SU-DHL-6 (cell line): Measurements from ENCODE around the gene DNAJC8.

Experiments
- EZH2phosphoT487 ChIP-seq: fragments of 200-600 bp; sonication (generic), shearing (Covaris generic); conservative IDR thresholded peaks from 2 replicates; pipeline ENCODE4 v1.6.1; 2018; ENCODE audit warnings: mild to moderate bottlenecking, antibody characterized with exemption, low read length, moderate library complexity, mixed read lengths
- TF ChIP-seq, protein P1 (sequence below): fragments of 200-600 bp; sonication (generic); IDR thresholded peaks from one replicate; pipeline ENCODE4 v1.5.1; 2017; ENCODE audit warnings: antibody characterized with exemption, mild to moderate bottlenecking, low read length, moderate library complexity; ENCODE audit not compliant: insufficient read depth, poor library complexity, severe bottlenecking

DNA sequence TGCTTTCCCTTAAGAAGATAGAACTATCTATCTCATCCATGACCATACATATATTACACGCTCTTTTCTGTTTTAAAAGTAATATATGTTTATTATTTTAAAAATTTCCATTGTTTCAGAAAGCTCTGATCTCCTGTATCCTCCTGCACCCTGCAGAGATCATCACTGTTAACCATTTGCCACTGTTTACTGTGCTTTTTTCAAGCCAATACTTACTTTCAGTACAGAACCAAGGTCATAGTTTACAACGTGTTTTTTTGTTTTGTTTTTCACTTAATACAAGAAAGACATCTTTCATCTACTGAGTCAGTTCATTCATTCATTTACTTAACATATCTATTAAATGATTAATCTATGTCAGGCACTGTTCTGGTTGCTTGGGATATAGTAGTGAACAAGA, 36.7 kb upstream of the DNAJC8 start:
- TF ChIP-seq, protein P1, sequence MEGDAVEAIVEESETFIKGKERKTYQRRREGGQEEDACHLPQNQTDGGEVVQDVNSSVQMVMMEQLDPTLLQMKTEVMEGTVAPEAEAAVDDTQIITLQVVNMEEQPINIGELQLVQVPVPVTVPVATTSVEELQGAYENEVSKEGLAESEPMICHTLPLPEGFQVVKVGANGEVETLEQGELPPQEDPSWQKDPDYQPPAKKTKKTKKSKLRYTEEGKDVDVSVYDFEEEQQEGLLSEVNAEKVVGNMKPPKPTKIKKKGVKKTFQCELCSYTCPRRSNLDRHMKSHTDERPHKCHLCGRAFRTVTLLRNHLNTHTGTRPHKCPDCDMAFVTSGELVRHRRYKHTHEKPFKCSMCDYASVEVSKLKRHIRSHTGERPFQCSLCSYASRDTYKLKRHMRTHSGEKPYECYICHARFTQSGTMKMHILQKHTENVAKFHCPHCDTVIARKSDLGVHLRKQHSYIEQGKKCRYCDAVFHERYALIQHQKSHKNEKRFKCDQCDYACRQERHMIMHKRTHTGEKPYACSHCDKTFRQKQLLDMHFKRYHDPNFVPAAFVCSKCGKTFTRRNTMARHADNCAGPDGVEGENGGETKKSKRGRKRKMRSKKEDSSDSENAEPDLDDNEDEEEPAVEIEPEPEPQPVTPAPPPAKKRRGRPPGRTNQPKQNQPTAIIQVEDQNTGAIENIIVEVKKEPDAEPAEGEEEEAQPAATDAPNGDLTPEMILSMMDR: no peak
- TF ChIP-seq EZH2phosphoT487: no peak
